ENCODE data around the gene APOBEC2.

APOBEC2 gene

DNA sequence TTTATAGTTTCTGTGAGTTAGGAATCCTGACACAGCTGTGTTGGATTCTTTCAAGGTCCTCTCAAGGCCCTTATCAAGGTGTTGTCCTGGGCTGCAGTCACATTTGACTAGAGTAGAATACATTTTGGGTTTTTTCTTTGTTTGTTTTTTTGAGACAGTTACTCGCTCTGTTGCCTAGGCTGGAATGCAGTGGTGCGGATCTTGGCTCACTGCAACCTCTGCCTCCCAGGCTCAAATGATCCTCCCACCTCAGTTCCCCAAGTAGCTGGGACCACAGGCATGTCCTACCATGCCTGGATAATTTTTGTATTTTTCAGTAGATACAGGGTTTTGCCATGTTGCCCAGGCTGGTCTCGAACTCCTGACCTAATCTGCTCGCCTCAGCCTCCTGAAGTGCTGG is 35.4 kb downstream of the APOBEC2 start:
- no peak for DNase-seq (ENCODE audit: low spot score)

DNA sequence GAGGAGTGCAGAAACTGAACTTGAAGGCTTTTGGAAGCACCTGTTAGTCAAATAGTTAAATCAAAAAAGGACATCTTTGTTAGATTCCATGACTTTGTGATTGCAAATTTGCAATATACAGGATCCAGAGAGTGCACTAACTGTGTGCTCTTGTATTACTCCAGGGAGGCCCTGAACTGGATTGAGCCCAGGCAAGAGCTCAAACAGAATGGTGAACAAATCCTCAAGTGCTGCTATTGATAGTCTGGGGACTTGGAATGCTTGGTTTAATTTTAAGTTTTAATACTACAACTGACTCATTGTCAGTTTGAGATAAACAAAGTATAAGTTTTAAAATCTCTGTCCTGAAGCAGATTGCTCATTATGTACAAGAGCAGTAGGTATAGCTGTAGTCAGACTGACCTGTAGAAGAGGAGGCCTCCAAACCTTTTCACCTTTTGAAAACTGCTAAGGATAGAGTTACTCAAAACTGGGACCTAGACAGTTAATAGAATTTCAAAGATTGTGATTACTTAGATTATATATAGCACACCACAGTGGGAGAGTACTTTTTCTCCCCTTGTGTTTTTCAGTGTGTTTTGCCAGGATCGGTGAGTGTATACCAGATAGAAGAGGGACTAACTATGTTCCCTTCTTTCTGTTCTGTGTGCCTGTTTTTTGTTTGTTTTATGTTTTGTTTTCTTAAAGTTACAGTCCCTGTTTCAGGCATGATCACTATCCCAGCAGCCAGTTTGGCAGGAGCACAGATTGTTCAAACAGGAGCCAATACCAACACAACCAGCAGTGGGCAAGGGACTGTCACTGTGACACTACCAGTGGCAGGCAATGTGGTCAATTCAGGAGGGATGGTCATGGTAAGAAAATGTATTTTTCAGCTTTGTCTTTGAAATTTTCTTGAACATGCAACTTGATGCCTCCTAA is 38.1 kb downstream of the APOBEC2 start:
- DNase-seq (ENCODE audit: low spot score), result no peak

DNA sequence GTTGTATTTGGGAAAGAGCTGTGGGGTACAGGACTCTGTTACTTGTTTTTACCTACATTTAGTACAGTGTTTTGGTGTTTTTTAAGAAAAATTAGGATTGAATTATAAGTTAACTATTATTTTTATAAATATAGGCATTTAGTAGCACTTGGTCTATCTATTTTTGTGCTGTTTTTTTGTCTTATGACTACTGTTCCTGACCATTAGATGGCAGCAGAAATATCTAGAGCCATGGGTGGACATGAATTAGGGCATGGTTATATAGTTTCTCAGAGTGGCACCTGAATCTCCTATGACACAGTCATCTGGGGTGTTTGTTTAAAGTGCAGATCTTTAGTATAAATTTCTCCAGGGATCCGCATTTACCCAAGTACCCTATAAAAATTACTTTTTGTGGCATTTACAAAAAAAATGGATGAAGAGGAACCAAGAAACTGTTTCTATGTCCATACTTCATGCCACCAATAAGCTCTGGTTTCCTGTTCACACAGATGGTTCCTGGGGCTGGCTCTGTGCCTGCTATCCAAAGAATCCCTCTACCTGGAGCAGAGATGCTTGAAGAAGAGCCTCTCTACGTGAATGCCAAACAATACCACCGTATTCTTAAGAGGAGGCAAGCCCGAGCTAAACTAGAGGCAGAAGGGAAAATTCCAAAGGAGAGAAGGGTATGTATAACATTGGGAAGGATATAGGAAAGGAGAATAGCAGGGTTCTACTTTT is 39.6 kb downstream of the APOBEC2 start:
- no peak for DNase-seq (ENCODE audit: low spot score)

DNA sequence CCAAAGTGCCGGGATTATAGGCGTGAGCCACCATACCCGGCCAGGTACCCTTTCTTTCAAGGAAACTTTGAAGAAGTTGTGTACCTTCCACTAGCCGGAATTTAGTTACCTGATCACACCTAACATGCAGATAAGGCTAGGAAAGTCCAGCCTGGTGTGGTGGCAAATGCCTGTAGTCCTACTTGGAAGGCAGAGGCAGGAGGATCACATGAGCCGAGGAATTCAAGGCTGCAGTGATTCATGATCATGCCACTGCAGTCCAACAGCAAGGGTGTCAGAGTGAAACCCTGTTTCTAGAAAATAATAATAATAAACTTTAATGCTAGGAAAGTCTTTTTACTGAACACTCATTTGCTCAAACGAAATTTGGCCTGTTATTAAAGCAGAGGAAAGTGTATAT is 40.7 kb downstream of the APOBEC2 start:
- no peak for DNase-seq (ENCODE audit: low spot score)

DNA sequence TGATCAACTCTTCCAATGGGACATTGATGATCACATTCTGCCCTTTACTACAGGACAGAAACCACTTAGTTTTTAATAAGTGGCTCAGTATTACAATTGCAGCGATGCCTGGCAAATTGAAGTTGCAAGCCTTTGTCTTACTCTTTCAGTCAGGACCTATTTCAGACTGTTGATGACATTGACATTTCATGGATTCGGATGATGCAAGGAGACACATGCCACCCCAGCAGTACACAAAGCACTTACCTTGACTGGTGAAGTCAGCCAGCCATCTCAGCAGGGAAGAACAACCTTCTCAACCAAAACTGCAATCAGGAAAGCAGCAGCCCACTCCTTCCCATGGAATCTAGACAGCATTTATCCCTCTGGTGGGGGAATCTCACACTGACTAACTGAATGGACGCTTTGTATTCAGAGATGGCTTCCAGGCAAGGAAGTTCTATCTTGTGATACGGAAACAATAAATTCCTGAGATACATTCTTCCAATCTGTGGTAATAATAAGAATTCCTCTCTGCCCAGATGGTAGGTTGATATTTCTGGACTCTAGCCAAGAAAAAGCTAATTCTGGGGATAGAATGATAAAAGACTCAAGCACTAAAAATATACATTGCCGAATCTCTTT is 44.6 kb downstream of the APOBEC2 start:
- DNase-seq (ENCODE audit: low spot score), result no peak

DNA sequence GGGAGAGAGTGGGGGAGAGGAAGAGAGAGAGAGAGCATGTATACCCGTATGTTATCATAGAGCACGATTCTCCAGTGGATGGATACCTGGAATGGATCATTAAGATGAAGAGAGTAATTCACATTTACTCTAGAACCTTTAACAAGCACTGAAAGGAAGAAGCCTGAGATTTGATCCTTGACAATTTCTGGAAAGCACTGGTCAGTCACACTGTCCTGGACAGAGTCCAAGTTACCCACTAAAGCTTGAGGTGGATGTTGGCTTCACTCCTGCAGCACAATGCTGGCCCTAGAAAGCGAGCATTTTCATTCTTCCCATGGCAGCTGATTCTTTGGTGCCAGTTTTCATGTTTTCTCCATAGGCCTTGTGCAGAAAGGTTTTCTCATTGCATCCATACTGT is 45.4 kb downstream of the APOBEC2 start:
- DNase-seq (ENCODE audit: low spot score), result no peak

DNA sequence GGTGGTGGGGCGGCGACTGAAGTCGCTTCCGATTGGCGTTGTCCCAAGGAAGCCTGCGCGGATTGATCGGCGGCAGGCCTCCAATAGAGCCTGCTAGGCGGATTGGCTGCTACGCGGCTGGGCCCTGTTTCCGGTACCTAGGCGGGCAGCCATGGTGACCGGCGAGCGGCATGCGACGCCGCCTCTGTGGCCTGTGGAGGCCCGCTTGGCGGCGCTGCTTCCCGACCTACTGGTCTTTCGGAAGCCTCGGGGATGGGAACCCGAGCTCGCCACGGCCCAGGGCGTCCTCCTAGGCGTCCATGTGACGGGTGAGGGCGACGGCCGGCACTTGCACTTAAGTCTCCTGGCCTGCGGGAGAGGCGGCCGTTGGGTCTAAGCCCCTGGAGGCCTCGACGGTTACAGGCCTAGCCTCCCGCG is 47.9 kb downstream of the APOBEC2 start:
- no peak for DNase-seq (ENCODE audit: low spot score)

DNA sequence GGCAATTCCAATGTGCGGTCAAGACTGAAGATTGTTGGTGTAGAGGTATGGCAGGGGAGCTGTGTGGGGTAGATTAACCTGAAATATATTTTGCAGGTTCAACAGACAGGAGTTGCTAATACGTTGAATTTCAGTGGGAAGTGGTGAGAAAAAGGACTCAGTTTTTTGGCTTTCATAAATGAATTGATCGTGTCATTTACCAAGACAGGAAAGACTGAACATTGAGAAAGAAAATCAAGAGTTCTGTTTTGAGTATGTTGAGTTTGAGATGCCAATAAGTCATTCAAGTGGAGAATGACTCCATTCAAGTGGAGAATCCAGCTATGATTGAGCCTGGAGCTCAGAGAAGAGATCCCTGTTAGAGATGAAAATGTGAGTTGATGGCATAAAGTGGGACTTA is 50.8 kb downstream of the APOBEC2 start:
- DNase-seq (ENCODE audit: low spot score), result no peak

DNA sequence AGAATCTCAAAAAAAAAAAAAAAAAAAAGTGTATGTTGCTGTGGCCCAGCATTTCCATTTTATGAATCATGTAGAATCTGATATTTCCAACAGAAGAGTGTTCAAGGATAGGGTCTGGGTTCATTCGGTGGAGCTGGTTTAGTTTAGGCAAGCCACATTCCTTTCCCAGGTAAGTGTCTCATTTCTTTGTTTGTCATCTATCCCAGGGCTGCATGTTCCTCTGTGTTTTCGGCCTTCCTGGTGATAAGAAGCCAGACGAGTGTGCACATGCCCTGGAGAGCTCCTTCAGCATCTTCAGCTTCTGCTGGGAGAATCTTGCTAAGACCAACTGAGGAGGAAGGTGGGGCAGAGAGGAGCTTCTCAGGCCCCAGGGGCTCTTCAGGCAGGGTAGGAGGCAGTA is 58.0 kb downstream of the APOBEC2 start:
- DNase-seq (ENCODE audit: low spot score), result no peak
